Measurements from ENCODE around the gene WIPF2.

Gene WIPF2

GRCh38 chr17:40315678-40316570 is 96.8 kb downstream of the WIPF2 start:
- DNase-seq, result no peak

GRCh38 chr17:40316571-40317344 is 97.7 kb downstream of the WIPF2 start:
- DNase-seq, result peak; percentile 47

GRCh38 chr17:40317345-40317873 is 98.3 kb downstream of the WIPF2 start:
- DNase-seq, result peak; percentile 54

GRCh38 chr17:40317880-40318829 is 99.1 kb downstream of the WIPF2 start:
- DNase-seq, result peak; percentile 96

- no peak for DNase-seq
These were observed 99.8 kb downstream of the WIPF2 start for GRCh38 chr17:40318830-40319391.

GRCh38 chr17:40319651-40320540 is 100.8 kb downstream of the WIPF2 start:
- DNase-seq, result peak; percentile 39

GRCh38 chr17:40320756-40321523 is 101.8 kb downstream of the WIPF2 start:
- no peak for DNase-seq

- DNase-seq, result no peak
These were observed 102.4 kb downstream of the WIPF2 start for GRCh38 chr17:40321524-40321929.

- no peak for DNase-seq
These were observed 102.9 kb downstream of the WIPF2 start for GRCh38 chr17:40321961-40322357.

- peak; percentile 94 for DNase-seq
These were observed 103.5 kb downstream of the WIPF2 start for GRCh38 chr17:40322358-40323315.

- peak; percentile 44 for DNase-seq
These were observed 104.6 kb downstream of the WIPF2 start for GRCh38 chr17:40323391-40324381.

GRCh38 chr17:40325156-40326013 is 106.3 kb downstream of the WIPF2 start:
- no peak for DNase-seq

GRCh38 chr17:40326014-40326831 is 107.1 kb downstream of the WIPF2 start:
- DNase-seq, result peak; percentile 27

GRCh38 chr17:40326832-40327199 is 107.7 kb downstream of the WIPF2 start:
- no peak for DNase-seq

GRCh38 chr17:40327244-40327729 is 108.2 kb downstream of the WIPF2 start:
- no peak for DNase-seq

Measured in inflammatory macrophage treated with lipopolysaccharide for 4 hours (primary cell).